Aorta (tissue), 5 donors: ENCODE data around the gene SERPINB6. TPM values are rescaled to one million over a fixed set of nuclear protein-coding genes. Genes with fewer than 3 reads are reported as not detected.

Source experiments
- ATAC-seq: fragments of 200-7000 bp; cut with Tn5 transposase; one replicate; pipeline ENCODE4 v1.9.1; 2022; ENCODE audit warnings: moderate library complexity; ENCODE audit not compliant: low FRiP score
- DNase-seq, 2 donors: peaks; one replicate each; pipeline ENCODE4 v3.0.0-alpha.2; 2020
- H3K27ac ChIP-seq, 2 donors: one replicate each; pipeline ENCODE4 v1.5.1; 2013; ENCODE audit warnings: low read length in 2 of 2, mild to moderate bottlenecking in 2 of 2, moderate library complexity in 2 of 2, control low read depth in 1 of 2, inconsistent platforms in 1 of 2, low read depth in 1 of 2
- H3K27me3 ChIP-seq, 2 donors: one replicate each; pipeline ENCODE4 v1.6.1; 2013; ENCODE audit warnings: control low read depth in 1 of 2, low read length in 1 of 2, mild to moderate bottlenecking in 1 of 2, moderate library complexity in 1 of 2; ENCODE audit not compliant: insufficient read depth in 2 of 2, control insufficient read depth in 1 of 2
- H3K36me3 ChIP-seq, 2 donors: one replicate each; pipeline ENCODE4 v1.6.1; 2013; ENCODE audit warnings: control low read depth in 1 of 2, low read length in 1 of 2, mild to moderate bottlenecking in 1 of 2; ENCODE audit not compliant: insufficient read depth in 2 of 2, control insufficient read depth in 1 of 2
- H3K4me1 ChIP-seq, 2 donors: one replicate each; pipeline ENCODE4 v1.6.1; 2013; ENCODE audit warnings: low read length in 2 of 2, control low read depth in 1 of 2, mild to moderate bottlenecking in 1 of 2, moderate library complexity in 1 of 2; ENCODE audit not compliant: insufficient read depth in 2 of 2, control insufficient read depth in 1 of 2
- H3K4me3 ChIP-seq, 2 donors: one replicate each; pipeline ENCODE4 v1.5.1; 2013; ENCODE audit warnings: low read length in 2 of 2, control low read depth in 1 of 2, mild to moderate bottlenecking in 1 of 2
- H3K9me3 ChIP-seq: one replicate; pipeline ENCODE4 v1.6.1; 2013; ENCODE audit warnings: mild to moderate bottlenecking, low read length; ENCODE audit not compliant: control insufficient read depth
- WGBS, 2 donors: extraction: QIAGEN DNeasy Blood & Tissue Kit; methylation state at CpG; one replicate each; pipeline ENCODE4 v1.1.7; 2013; 5-methylcytosine and 5-hydroxymethylcytosine counted together
- intact Hi-C, 2 donors: fragments of 100-400 bp; cut with DNase I; formaldehyde crosslinking; loops; one replicate each; pipeline versions ENCODE4 v1.14.2 to v1.15.0; 2022
- polyA plus RNA-seq, 2 donors: library from polyadenylated mRNA; stranded (reverse); fragments of 200-250 nt; gene quantifications; one replicate each; pipeline ENCODE4 v1.2.3, GENCODE V29; 2013
- total RNA-seq, 2 donors: library from RNA; stranded (reverse); fragmentation: NEBNext Ultra II Directional; extraction: Animal tissue kit (Norgen Biotek cat#: 25700); gene quantifications; one replicate each; pipeline ENCODE4 v1.2.1, GENCODE V29; 2021
- donor health status: healthy with polysubstance abuse.
- donor health status: Bipolar disorder and iron deficiency.
- donor health status: DM: no; HTN: no; CAD: no.
- donor health status: DM: no; HTN: no; CAD: no.
- donor health status: DM: yes; HTN: yes; CAD: no.

The SERPINB6 gene
- total and polyA plus RNA-seq, 4 donors = 111 to 243 (median 153) TPM

- Histone ChIP-seq H3K27me3 (no peaks in the 10 kb centered on the region), H3K36me3 (peaks cover 0 to 9% of the 10 kb centered on the region in 2 donors), H3K4me1 (no peaks in the 10 kb centered on the region), H3K4me3 (no peak overlapping the region), H3K9me3 (no peaks in the 10 kb centered on the region), H3K27ac (no peak overlapping the region)
- no peak for ATAC-seq
- WGBS, 2 donors = 88 to 91% methylated on average over 8 of the region's 8 CpGs
- intact Hi-C loops = loop anchor here (2.0 kb wide), 1 partner anchor 37 kb away; no protein-coding TSS in a partner anchor
- peak in 1 of 2 donors; percentile 85 for DNase-seq
These were observed 19.6 kb downstream of the SERPINB6 start for GRCh38 chr6:2951728-2952127.

DNA sequence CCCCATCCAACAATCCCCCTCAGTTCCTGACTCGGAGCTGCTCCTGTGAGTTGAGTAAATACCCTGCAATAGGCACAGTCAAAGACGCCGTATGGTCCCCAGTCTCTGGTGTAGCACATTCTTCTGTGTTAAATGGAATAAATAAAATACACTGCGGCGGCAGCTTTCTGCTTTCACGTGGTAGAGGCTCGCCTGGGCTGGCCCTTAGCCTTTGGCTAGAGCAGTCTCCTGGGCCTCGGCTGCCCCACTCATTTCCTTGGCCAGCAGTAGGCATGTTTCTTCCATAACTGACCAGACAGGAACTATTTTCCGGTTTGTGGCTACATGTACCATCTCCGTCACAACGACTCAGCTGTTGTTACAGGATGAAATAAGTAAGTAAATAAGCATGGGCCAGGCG is 20.7 kb downstream of the SERPINB6 start:
- ATAC-seq (no peak), DNase-seq (no peak)
- Histone ChIP-seq H3K9me3 (no peaks in the 10 kb centered on the region), H3K27me3 (no peaks in the 10 kb centered on the region), H3K27ac (no peak overlapping the region), H3K4me3 (no peak overlapping the region), H3K36me3 (peaks cover 0 to 9% of the 10 kb centered on the region in 2 donors), H3K4me1 (no peaks in the 10 kb centered on the region)
- WGBS, 2 donors = 83 to 84% methylated on average over 12 of the region's 12 CpGs
- intact Hi-C loops = no loop called here

DNA sequence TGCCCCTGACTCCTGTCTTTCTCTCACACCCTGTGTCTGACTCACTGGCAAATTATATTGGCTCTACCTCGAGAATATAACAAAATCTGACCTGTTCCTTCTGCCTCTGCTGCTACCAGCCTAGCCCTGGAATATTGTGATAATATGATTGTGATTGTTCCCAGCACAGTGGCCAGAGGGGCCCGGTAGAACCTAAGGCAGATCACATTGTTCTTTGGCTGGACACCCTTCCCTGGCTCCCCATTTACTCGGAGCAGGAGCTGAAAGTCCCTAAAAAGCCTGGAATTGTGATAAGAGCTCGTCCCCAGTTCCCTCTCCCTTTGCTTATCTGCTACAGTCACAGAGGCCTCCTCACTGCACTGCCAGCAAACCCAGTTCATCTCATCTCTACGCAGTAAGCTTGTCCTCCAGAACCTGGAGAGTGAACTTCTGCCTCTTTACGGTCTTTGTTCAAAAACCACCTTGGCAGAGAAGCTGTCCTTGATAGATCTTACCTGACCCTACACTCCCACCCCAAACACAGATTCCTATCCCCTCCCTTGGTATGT is 21.8 kb downstream of the SERPINB6 start:
- 84 to 88% methylated on average over 6 of the region's 6 CpGs for WGBS, 2 donors
- Histone ChIP-seq H3K4me3 (no peak overlapping the region), H3K27me3 (no peaks in the 10 kb centered on the region), H3K27ac (no peak overlapping the region), H3K4me1 (no peaks in the 10 kb centered on the region), H3K36me3 (peaks cover 0 to 9% of the 10 kb centered on the region in 2 donors), H3K9me3 (no peaks in the 10 kb centered on the region)
- DNase-seq (no peak), ATAC-seq (no peak)
- intact Hi-C loops = no loop called here

DNA sequence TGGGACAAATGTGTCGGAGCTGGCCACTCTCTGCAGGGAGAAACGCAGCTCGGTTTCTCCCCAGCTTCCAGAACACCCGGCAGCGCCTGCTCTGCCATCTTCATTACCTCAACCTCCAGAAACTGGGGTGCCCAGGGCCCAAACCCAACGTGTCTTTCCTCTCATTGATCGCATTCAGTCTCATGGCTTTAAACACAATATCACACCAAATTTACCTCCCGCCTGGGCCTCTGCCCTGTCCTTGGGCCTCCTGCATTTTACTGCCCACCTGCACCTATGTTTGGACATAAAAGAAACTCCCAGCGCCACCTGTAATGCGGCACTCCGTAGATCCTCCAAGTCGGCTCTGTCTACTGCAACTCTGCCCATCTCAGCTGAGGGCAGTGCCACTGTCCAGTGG is 22.2 kb downstream of the SERPINB6 start:
- no peak overlapping the region for H3K27ac ChIP-seq
- intact Hi-C loops = no loop called here
- H3K4me1 ChIP-seq = no peaks in the 10 kb centered on the region
- H3K36me3 ChIP-seq = peaks cover 0 to 9% of the 10 kb centered on the region in 2 donors
- no peaks in the 10 kb centered on the region for H3K9me3 ChIP-seq
- no peaks in the 10 kb centered on the region for H3K27me3 ChIP-seq
- ATAC-seq (no peak), DNase-seq (no peak)
- H3K4me3 ChIP-seq = no peak overlapping the region
- WGBS, 2 donors = 94% methylated on average over 12 of the region's 12 CpGs

GRCh38 chr6:2948228-2949025 is 22.9 kb downstream of the SERPINB6 start:
- H3K4me1 ChIP-seq = no peaks in the 10 kb centered on the region
- no peaks in the 10 kb centered on the region for H3K27me3 ChIP-seq
- H3K36me3 ChIP-seq = peaks cover 0 to 9% of the 10 kb centered on the region in 2 donors
- no peak overlapping the region for H3K4me3 ChIP-seq
- DNase-seq (no peak), ATAC-seq (no peak)
- no peaks in the 10 kb centered on the region for H3K9me3 ChIP-seq
- intact Hi-C loops = no loop called here
- 92 to 93% methylated on average over 30 of the region's 30 CpGs for WGBS, 2 donors
- no peak overlapping the region for H3K27ac ChIP-seq

DNA sequence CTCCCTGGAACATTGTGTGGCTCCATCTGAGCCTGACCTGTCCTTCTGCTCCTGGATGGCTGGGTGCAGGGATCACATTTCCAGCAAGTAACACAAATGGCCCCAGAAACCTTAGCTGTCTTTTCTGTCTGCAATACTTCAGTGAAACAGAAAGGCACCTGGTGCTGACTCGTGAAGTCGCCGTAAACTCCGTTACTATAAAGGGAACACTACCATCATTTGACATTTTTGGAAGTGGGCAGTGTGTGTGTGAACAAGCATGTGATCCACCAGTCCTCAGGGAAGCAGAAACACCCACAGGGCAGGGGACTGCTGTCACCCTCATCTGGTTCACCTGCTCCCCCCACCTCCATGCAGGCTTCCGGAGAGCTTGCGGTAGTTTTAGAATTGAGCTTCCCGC is 23.9 kb downstream of the SERPINB6 start:
- intact Hi-C loops = no loop called here
- no peaks in the 10 kb centered on the region for H3K9me3 ChIP-seq
- no peak for DNase-seq
- no peak for ATAC-seq
- no peaks in the 10 kb centered on the region for H3K27me3 ChIP-seq
- no peak overlapping the region for H3K27ac ChIP-seq
- WGBS, 2 donors = 90 to 92% methylated on average over 7 of the region's 7 CpGs
- no peaks in the 10 kb centered on the region for H3K4me1 ChIP-seq
- no peak overlapping the region for H3K4me3 ChIP-seq
- H3K36me3 ChIP-seq = peaks cover 0 to 9% of the 10 kb centered on the region in 2 donors

GRCh38 chr6:2945153-2945452 is 26.3 kb downstream of the SERPINB6 start:
- Histone ChIP-seq H3K9me3 (no peaks in the 10 kb centered on the region), H3K36me3 (peaks cover 0 to 9% of the 10 kb centered on the region in 2 donors), H3K4me3 (no peak overlapping the region), H3K4me1 (no peaks in the 10 kb centered on the region), H3K27me3 (no peaks in the 10 kb centered on the region), H3K27ac (no peak overlapping the region)
- intact Hi-C loops = no loop called here
- ATAC-seq = no peak
- WGBS, 2 donors = 90 to 93% methylated on average over 8 of the region's 8 CpGs
- no peak for DNase-seq

GRCh38 chr6:2944405-2945152 is 26.8 kb downstream of the SERPINB6 start:
- H3K27ac ChIP-seq = no peak overlapping the region
- no peak for DNase-seq
- H3K27me3 ChIP-seq = no peaks in the 10 kb centered on the region
- no peak for ATAC-seq
- intact Hi-C loops = no loop called here
- peaks cover 0 to 9% of the 10 kb centered on the region in 2 donors for H3K36me3 ChIP-seq
- 79 to 85% methylated on average over 7 of the region's 7 CpGs for WGBS, 2 donors
- H3K4me3 ChIP-seq = no peak overlapping the region
- H3K9me3 ChIP-seq = no peaks in the 10 kb centered on the region
- H3K4me1 ChIP-seq = no peaks in the 10 kb centered on the region
